ENCODE results near the gene RFPL1.
"Not testable (repeated sequence)": the region's sequence is repeated elsewhere in the genome, so short reads cannot be mapped to it uniquely, and the experiment has no call there.

GRCh38 chr22:29401538-29401937 is 36.8 kb upstream of the RFPL1 start:
- TF ChIP-seq, protein P1, sequence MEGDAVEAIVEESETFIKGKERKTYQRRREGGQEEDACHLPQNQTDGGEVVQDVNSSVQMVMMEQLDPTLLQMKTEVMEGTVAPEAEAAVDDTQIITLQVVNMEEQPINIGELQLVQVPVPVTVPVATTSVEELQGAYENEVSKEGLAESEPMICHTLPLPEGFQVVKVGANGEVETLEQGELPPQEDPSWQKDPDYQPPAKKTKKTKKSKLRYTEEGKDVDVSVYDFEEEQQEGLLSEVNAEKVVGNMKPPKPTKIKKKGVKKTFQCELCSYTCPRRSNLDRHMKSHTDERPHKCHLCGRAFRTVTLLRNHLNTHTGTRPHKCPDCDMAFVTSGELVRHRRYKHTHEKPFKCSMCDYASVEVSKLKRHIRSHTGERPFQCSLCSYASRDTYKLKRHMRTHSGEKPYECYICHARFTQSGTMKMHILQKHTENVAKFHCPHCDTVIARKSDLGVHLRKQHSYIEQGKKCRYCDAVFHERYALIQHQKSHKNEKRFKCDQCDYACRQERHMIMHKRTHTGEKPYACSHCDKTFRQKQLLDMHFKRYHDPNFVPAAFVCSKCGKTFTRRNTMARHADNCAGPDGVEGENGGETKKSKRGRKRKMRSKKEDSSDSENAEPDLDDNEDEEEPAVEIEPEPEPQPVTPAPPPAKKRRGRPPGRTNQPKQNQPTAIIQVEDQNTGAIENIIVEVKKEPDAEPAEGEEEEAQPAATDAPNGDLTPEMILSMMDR (IDR thresholded peaks at IDR 0.05): not testable (repeated sequence)
- not testable (repeated sequence) for TF ChIP-seq POLR2AphosphoS5, POLR2A, EP300 (IDR thresholded peaks at IDR 0.05)

All from stomach (tissue), 4 donors.